Mesenchymal stem cell (in vitro differentiated cells and primary cell): ENCODE data around the gene PGS1.

Experiments used
- DNase-seq: peaks from one replicate; pipeline ENCODE4 v3.0.0-alpha.2; 2013
- H2AFZ ChIP-seq: one replicate; pipeline ENCODE4 v1.6.1; 2013; ENCODE audit warnings: low read depth, mild to moderate bottlenecking, control low read depth, inconsistent platforms, low read length, moderate library complexity
- H2AK5ac ChIP-seq: 2 replicates; pipeline ENCODE4 v1.6.1; 2013; ENCODE audit warnings: low read length, moderate library complexity, mild to moderate bottlenecking, inconsistent platforms; ENCODE audit not compliant: severe bottlenecking
- H2BK120ac ChIP-seq: one replicate; pipeline ENCODE4 v1.6.1; 2013; ENCODE audit warnings: low read depth, mild to moderate bottlenecking, inconsistent platforms, low read length, moderate library complexity
- H2BK12ac ChIP-seq, 2 experiments: one replicate each; pipeline ENCODE4 v1.6.1; 2013; ENCODE audit warnings: inconsistent platforms in 2 of 2, low read length in 2 of 2, mild to moderate bottlenecking in 2 of 2, moderate library complexity in 2 of 2, control low read depth in 1 of 2
- H2BK15ac ChIP-seq: one replicate; pipeline ENCODE4 v1.6.1; 2013; ENCODE audit warnings: mild to moderate bottlenecking, low read depth, inconsistent platforms; ENCODE audit not compliant: poor library complexity, severe bottlenecking
- H2BK5ac ChIP-seq: 2 replicates; pipeline ENCODE4 v1.6.1; 2013; ENCODE audit warnings: low read depth, mild to moderate bottlenecking, low read length, control low read depth, inconsistent platforms; ENCODE audit not compliant: poor library complexity, severe bottlenecking
- H3K14ac ChIP-seq, 2 experiments: one replicate each; pipeline ENCODE4 v1.6.1; 2013; ENCODE audit warnings: inconsistent platforms in 2 of 2, low read length in 2 of 2, control low read depth in 1 of 2, mild to moderate bottlenecking in 1 of 2, moderate library complexity in 1 of 2
- H3K18ac ChIP-seq, 2 experiments: one replicate each; pipeline ENCODE4 v1.6.1; 2013; ENCODE audit warnings: inconsistent platforms in 2 of 2, low read length in 2 of 2, control low read depth in 1 of 2, low read depth in 1 of 2, mild to moderate bottlenecking in 1 of 2
- H3K23ac ChIP-seq, 2 experiments: one replicate each; pipeline ENCODE4 v1.6.1; 2013; ENCODE audit warnings: inconsistent platforms in 2 of 2, low read length in 2 of 2, mild to moderate bottlenecking in 2 of 2, moderate library complexity in 2 of 2, control low read depth in 1 of 2
- H3K27ac ChIP-seq: 2 replicates; pipeline ENCODE4 v1.5.1; 2013; ENCODE audit warnings: mild to moderate bottlenecking, moderate library complexity, low read length, control low read depth, inconsistent platforms; ENCODE audit not compliant: poor library complexity, severe bottlenecking
- H3K27me3 ChIP-seq, 2 experiments: 2 replicates each; pipeline versions ENCODE4 v1.6.1 to v1.7.0; 2013; ENCODE audit warnings: low read length in 2 of 2, mild to moderate bottlenecking in 2 of 2, moderate library complexity in 2 of 2, control low read depth in 1 of 2, inconsistent platforms in 1 of 2; ENCODE audit not compliant: control insufficient read depth in 1 of 2, insufficient read depth in 1 of 2
- H3K36me3 ChIP-seq, 2 experiments: 2 replicates each; pipeline versions ENCODE4 v1.6.1 to v1.7.0; 2013; ENCODE audit warnings: low read length in 2 of 2, control low read depth in 1 of 2, inconsistent platforms in 1 of 2, low read depth in 1 of 2, mild to moderate bottlenecking in 1 of 2; ENCODE audit not compliant: insufficient read depth in 2 of 2, control insufficient read depth in 1 of 2
- H3K4ac ChIP-seq, 2 experiments: one replicate each; pipeline ENCODE4 v1.6.1; 2013; ENCODE audit warnings: inconsistent platforms in 2 of 2, low read length in 2 of 2, mild to moderate bottlenecking in 2 of 2, moderate library complexity in 2 of 2, control low read depth in 1 of 2, low read depth in 1 of 2
- H3K4me1 ChIP-seq: 2 replicates; pipeline ENCODE4 v1.6.1; 2013; ENCODE audit warnings: low read depth, low read length, control low read depth; ENCODE audit not compliant: control insufficient read depth, insufficient read depth
- H3K4me2 ChIP-seq: 2 replicates; pipeline ENCODE4 v1.6.1; 2013; ENCODE audit warnings: low read length, mild to moderate bottlenecking, inconsistent platforms; ENCODE audit not compliant: poor library complexity, severe bottlenecking
- H3K4me3 ChIP-seq, 2 experiments: 2 replicates each; pipeline versions ENCODE4 v1.5.1 to v1.7.0; 2013; ENCODE audit warnings: low read length in 2 of 2, mild to moderate bottlenecking in 2 of 2, control low read depth in 1 of 2, low read depth in 1 of 2; ENCODE audit not compliant: insufficient read depth in 1 of 2
- H3K79me1 ChIP-seq: replicated peaks from 2 replicates; pipeline ENCODE4 v1.6.1; 2013; ENCODE audit warnings: mild to moderate bottlenecking, control low read depth, low read length, inconsistent platforms; ENCODE audit not compliant: poor library complexity, severe bottlenecking
- H3K9ac ChIP-seq: 2 replicates; pipeline ENCODE4 v1.7.0; 2013; ENCODE audit warnings: mild to moderate bottlenecking, low read length, moderate library complexity
- H3K9me3 ChIP-seq: 2 replicates; pipeline ENCODE4 v1.7.0; 2013; ENCODE audit warnings: mild to moderate bottlenecking, low read length; ENCODE audit not compliant: control insufficient read depth
- H4K8ac ChIP-seq: one replicate; pipeline ENCODE4 v1.6.1; 2013; ENCODE audit warnings: inconsistent platforms, mild to moderate bottlenecking, low read length, moderate library complexity
- H4K91ac ChIP-seq: one replicate; pipeline ENCODE4 v1.6.1; 2013; ENCODE audit warnings: mild to moderate bottlenecking, low read length, inconsistent platforms
- WGBS: methylation state at CpG from one replicate; pipeline ENCODE4 v1.1.7; 2013; ENCODE audit warnings: mixed read lengths; 5-methylcytosine and 5-hydroxymethylcytosine counted together

The PGS1 gene

DNA sequence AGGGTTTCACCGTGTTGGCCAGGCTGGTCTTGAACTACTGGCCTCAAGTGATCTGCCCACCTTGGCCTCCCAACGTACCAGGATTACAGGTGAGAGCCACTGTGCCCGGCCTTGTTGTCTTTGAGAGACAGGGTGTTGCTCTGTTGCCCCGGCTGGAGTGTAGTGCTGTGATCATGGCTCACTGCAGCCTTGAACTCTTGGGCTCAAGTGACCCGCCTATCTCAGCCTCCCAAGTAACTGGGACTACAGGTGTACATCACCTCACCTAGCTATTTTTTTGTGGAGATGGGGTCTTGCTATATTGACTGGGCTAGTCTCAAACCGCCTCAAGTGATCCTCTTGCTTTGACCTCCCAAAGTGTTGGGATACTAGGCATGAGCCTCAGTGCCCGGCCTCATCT is 68.4 kb downstream of the PGS1 start:
- Histone ChIP-seq H4K91ac (no peak overlapping the region), H3K9me3 (no peaks in the 10 kb centered on the region), H3K18ac (no peak overlapping the region), H3K36me3 (no peaks in the 10 kb centered on the region), H3K23ac (no peak overlapping the region), H4K8ac (no peak overlapping the region), H3K4me2 (no peak overlapping the region), H3K4me3 (no peak overlapping the region), H2AFZ (no peak overlapping the region), H2AK5ac (no peak overlapping the region), H3K9ac (no peak overlapping the region), H2BK12ac (no peak overlapping the region), H3K14ac (no peak overlapping the region), H3K27ac (no peak overlapping the region), H3K79me1 (no peaks in the 10 kb centered on the region), H2BK120ac (no peak overlapping the region), H2BK15ac (no peak overlapping the region), H2BK5ac (no peak overlapping the region), H3K4ac (no peak overlapping the region), H3K27me3 (peaks cover 4 to 57% of the 10 kb centered on the region in 2 experiments), H3K4me1 (no peaks in the 10 kb centered on the region)
- DNase-seq: no peak
- 84% methylated on average over 5 of the region's 7 CpGs for WGBS

DNA sequence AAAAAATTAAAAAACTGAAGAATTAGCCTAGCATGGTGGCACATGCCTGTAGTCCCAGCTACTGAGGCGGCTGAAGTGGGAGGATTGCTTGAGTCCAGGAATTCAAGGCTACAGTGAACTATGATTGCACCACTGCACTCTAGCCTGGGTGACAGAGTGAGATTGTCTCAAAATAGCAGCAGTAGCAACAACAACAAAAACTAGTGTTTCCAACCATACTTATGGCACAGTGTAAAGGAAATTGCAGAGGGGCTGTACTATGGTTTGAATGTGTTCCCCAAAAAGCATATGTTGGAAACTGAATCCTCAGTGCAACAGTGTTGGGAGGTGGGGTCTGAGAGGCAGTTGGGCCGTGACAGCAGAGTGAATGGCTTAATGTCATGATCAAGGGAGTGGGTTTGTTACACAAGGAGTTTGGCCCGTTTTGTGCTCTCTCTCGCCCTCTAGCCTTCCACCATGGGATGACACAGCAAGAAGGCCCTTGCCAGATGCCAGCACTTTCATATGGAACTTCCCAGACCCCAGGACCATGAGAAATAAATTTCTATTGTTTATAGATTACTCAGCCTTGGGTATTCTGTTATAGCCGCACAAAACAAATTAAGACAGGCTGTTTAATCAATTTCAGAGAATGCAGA is 70.0 kb downstream of the PGS1 start:
- Histone ChIP-seq H4K8ac (no peak overlapping the region), H3K36me3 (no peaks in the 10 kb centered on the region), H3K4ac (no peak overlapping the region), H3K9me3 (no peaks in the 10 kb centered on the region), H3K14ac (no peak overlapping the region), H3K4me1 (no peaks in the 10 kb centered on the region), H2BK120ac (no peak overlapping the region), H4K91ac (no peak overlapping the region), H2BK5ac (no peak overlapping the region), H2AFZ (no peak overlapping the region), H3K4me3 (no peak overlapping the region), H3K27me3 (peaks cover 4 to 56% of the 10 kb centered on the region in 2 experiments), H2BK15ac (no peak overlapping the region), H3K23ac (no peak overlapping the region), H3K4me2 (no peak overlapping the region), H3K27ac (no peak overlapping the region), H3K79me1 (no peaks in the 10 kb centered on the region), H3K18ac (no peak overlapping the region), H3K9ac (no peak overlapping the region), H2BK12ac (no peak overlapping the region), H2AK5ac (no peak overlapping the region)
- WGBS: 100% methylated on average over 2 of the region's 5 CpGs
- no peak for DNase-seq

DNA sequence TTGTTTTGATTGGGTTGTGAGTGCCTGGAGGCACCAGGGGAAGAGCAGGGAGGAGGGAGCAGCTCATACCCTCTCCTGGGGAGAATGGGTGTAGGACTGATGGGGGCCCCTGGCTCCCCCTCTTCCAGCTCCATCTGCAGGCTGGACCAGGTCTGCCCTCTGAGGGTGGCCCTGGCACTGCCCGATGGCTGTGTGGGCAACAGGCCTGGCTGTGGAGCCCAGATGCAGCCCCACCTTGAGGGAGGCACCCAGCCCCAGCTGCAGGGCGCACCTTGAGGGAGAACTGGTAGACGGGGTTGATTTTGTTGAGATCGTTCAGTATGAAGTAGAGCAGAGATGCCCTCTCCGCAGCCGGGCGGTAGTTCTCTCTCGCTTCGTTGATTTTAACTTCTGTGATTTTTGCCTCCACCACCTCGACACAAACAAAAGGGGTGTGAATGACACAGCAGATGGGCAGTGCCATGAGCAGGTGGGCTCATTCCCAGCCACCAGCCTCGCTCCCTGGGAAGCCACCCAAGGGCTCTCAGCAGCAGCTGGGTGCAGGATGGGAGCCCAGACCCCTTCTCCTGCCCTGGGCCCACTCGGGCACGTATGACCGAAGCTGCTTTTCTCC is 71.6 kb downstream of the PGS1 start:
- Histone ChIP-seq H3K14ac (no peak overlapping the region), H3K27me3 (peaks cover 4 to 57% of the 10 kb centered on the region in 2 experiments), H3K4me2 (no peak overlapping the region), H3K9me3 (no peaks in the 10 kb centered on the region), H3K27ac (no peak overlapping the region), H3K18ac (no peak overlapping the region), H3K9ac (no peak overlapping the region), H2BK5ac (no peak overlapping the region), H3K4me1 (no peaks in the 10 kb centered on the region), H4K91ac (no peak overlapping the region), H2BK15ac (no peak overlapping the region), H4K8ac (no peak overlapping the region), H3K36me3 (no peaks in the 10 kb centered on the region), H2BK120ac (no peak overlapping the region), H3K4ac (no peak overlapping the region), H2BK12ac (no peak overlapping the region), H3K23ac (no peak overlapping the region), H2AK5ac (no peak overlapping the region), H3K79me1 (no peaks in the 10 kb centered on the region), H2AFZ (no peak overlapping the region), H3K4me3 (no peak overlapping the region)
- DNase-seq: no peak
- WGBS: 92% methylated on average over 14 of the region's 14 CpGs

DNA sequence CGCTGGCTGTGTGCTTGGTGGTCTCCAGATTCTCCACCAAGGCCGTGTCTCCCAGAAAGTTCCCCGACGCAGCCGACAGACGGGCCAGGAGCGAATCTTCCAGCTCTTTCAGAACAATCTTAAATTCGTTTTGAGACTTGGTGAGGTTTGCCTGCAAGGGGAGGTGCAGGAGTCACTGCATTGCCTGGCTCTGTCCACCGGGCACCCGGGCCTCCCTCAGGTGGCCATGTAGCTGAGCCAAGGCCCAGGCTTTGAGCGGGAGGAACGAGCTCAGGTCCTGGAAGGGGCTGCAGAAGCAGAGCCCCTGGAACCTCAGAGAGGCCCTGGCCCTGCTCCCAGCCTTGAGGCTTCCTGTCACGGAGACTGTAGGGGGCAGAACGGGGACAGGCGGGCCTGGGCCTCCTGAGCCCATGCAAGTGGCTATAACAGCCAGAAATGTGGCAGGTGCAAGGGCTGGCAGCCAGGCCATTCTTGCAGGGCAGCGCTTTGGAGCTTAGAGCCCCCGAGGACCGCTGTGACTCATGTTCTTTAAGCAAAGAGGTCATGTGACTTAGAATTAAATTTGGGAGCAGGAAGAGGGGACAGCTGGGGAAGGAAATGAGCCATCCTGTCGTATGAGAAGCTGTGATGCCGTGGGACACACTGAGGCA is 72.4 kb downstream of the PGS1 start:
- Histone ChIP-seq H3K4me3 (no peak overlapping the region), H4K8ac (no peak overlapping the region), H3K4ac (no peak overlapping the region), H3K23ac (no peak overlapping the region), H3K4me1 (no peaks in the 10 kb centered on the region), H3K27me3 (peaks cover 4 to 57% of the 10 kb centered on the region in 2 experiments), H2BK15ac (no peak overlapping the region), H2BK5ac (no peak overlapping the region), H3K27ac (no peak overlapping the region), H3K14ac (no peak overlapping the region), H3K4me2 (no peak overlapping the region), H3K9ac (no peak overlapping the region), H2BK120ac (no peak overlapping the region), H2BK12ac (no peak overlapping the region), H4K91ac (peak overlapping the region; percentile 29), H3K9me3 (no peaks in the 10 kb centered on the region), H3K79me1 (no peaks in the 10 kb centered on the region), H2AFZ (no peak overlapping the region), H3K36me3 (no peaks in the 10 kb centered on the region), H3K18ac (no peak overlapping the region), H2AK5ac (no peak overlapping the region)
- 72% methylated on average over 20 of the region's 20 CpGs for WGBS
- no peak for DNase-seq
